ENCODE results near the gene C1QTNF5. TPM values are rescaled to one million over a fixed set of nuclear protein-coding genes. Genes with fewer than 3 reads are reported as not detected.

C1QTNF5 gene
- total RNA-seq, 4 donors from 2014 or later, result 4.0 to 16.0 (median 6.0) TPM

GRCh38 chr11:119307219-119307618, 33.5 kb downstream of the C1QTNF5 start:
- peak overlapping the region; percentile 63 to 74 (median 71) for H3K27ac ChIP-seq
- TF ChIP-seq CTCF (IDR thresholded peaks at IDR 0.05 in 4 of 5, conservative IDR thresholded peaks at IDR 0.05 in 1 of 5), result peak in 1 of 5 experiments; percentile 19
- no peak for TF ChIP-seq POLR2A (IDR thresholded peaks at IDR 0.05)
- in situ Hi-C loops (cut with MboI; ENCODE audit: low sequenced_read_pairs in 4 of 4) (no loop called here), intact Hi-C loops (cut with DNase I; ENCODE audit: low total_unique reads) (loop anchor here (5.0 to 10.0 kb wide), 2 partner anchors 140 to 1038 kb away; partner anchors contain the start of gene NLRX1)
- H3K4me1 ChIP-seq, result peaks cover 37 to 42% of the 10 kb centered on the region in 2 donors
- no peak for DNase-seq
- no peaks in the 10 kb centered on the region for H3K36me3 ChIP-seq
- H3K4me3 ChIP-seq, result no peak overlapping the region
- H3K27me3 ChIP-seq, result no peaks in the 10 kb centered on the region
- no peaks in the 10 kb centered on the region for H3K9me3 ChIP-seq
- ATAC-seq, result no peak

- intact Hi-C loops (cut with DNase I; ENCODE audit: low total_unique reads) (loop anchor here (5.0 to 10.0 kb wide), 2 partner anchors 139 to 1038 kb away; partner anchors contain the start of gene NLRX1), in situ Hi-C loops (cut with MboI; ENCODE audit: low sequenced_read_pairs in 4 of 4) (no loop called here)
- Histone ChIP-seq H3K4me3 (no peak overlapping the region), H3K9me3 (no peaks in the 10 kb centered on the region), H3K36me3 (peaks cover 0 to 4% of the 10 kb centered on the region in 2 donors), H3K27me3 (no peaks in the 10 kb centered on the region), H3K27ac (peak overlapping the region; percentile 63 to 74 (median 71)), H3K4me1 (peaks cover 44 to 47% of the 10 kb centered on the region in 2 donors)
- DNase-seq, result peak in 1 of 2 donors; percentile 74
- peak; percentile 48 to 84 for ATAC-seq
- TF ChIP-seq POLR2A (IDR thresholded peaks at IDR 0.05), result no peak
- TF ChIP-seq CTCF (IDR thresholded peaks at IDR 0.05 in 4 of 5, conservative IDR thresholded peaks at IDR 0.05 in 1 of 5), result no peak
Observed at GRCh38 chr11:119306373-119306890, 34.3 kb downstream of the C1QTNF5 start.

GRCh38 chr11:119305556-119306372, 34.9 kb downstream of the C1QTNF5 start:
- Histone ChIP-seq H3K36me3 (peaks cover 0 to 8% of the 10 kb centered on the region in 2 donors), H3K4me1 (peaks cover 51 to 54% of the 10 kb centered on the region in 2 donors), H3K9me3 (no peaks in the 10 kb centered on the region), H3K4me3 (no peak overlapping the region), H3K27me3 (no peaks in the 10 kb centered on the region), H3K27ac (peak overlapping the region; percentile 63 to 74 (median 71))
- TF ChIP-seq CTCF (IDR thresholded peaks at IDR 0.05 in 4 of 5, conservative IDR thresholded peaks at IDR 0.05 in 1 of 5) (no peak), POLR2A (IDR thresholded peaks at IDR 0.05) (no peak)
- in situ Hi-C loops (cut with MboI; ENCODE audit: low sequenced_read_pairs in 4 of 4), result no loop called here
- intact Hi-C loops (cut with DNase I; ENCODE audit: low total_unique reads), result loop anchor here (5.0 to 10.0 kb wide), 2 partner anchors 138 to 1039 kb away; partner anchors contain the start of gene NLRX1
- no peak for DNase-seq
- ATAC-seq, result peak; percentile 39 to 63

GRCh38 chr11:119303227-119303718, 37.4 kb downstream of the C1QTNF5 start:
- ATAC-seq, result no peak
- Histone ChIP-seq H3K9me3 (no peaks in the 10 kb centered on the region), H3K4me1 (peaks cover 73 to 77% of the 10 kb centered on the region in 2 donors), H3K36me3 (peaks cover 0 to 8% of the 10 kb centered on the region in 2 donors), H3K27ac (peak overlapping the region; percentile 58 to 85 (median 81)), H3K4me3 (no peak overlapping the region), H3K27me3 (no peaks in the 10 kb centered on the region)
- TF ChIP-seq CTCF (IDR thresholded peaks at IDR 0.05 in 4 of 5, conservative IDR thresholded peaks at IDR 0.05 in 1 of 5) (no peak), POLR2A (IDR thresholded peaks at IDR 0.05) (no peak)
- in situ Hi-C loops (cut with MboI; ENCODE audit: low sequenced_read_pairs in 4 of 4) (no loop called here), intact Hi-C loops (cut with DNase I; ENCODE audit: low total_unique reads) (loop anchor here (10.0 kb wide), 1 partner anchor 1042 kb away; no protein-coding TSS in a partner anchor)
- DNase-seq, result no peak

Measured in gastrocnemius medialis (tissue), 4 donors.